HUES48 (cell line): ENCODE results near the gene HCFC1R1.

Experiments used
- H3K27ac ChIP-seq: one replicate; pipeline ENCODE4 v1.7.0; 2013; ENCODE audit warnings: low read depth, low read length, inconsistent platforms
- H3K27me3 ChIP-seq: 2 replicates; pipeline ENCODE4 v1.6.1; 2013; ENCODE audit warnings: mild to moderate bottlenecking, low read length; ENCODE audit not compliant: control insufficient read depth, insufficient read depth
- H3K36me3 ChIP-seq: 2 replicates; pipeline ENCODE4 v1.6.1; 2013; ENCODE audit warnings: low read length; ENCODE audit not compliant: control insufficient read depth, insufficient read depth
- H3K4me1 ChIP-seq: 2 replicates; pipeline ENCODE4 v1.6.1; 2013; ENCODE audit warnings: mild to moderate bottlenecking, low read length; ENCODE audit not compliant: control insufficient read depth, insufficient read depth
- H3K4me3 ChIP-seq: 2 replicates; pipeline ENCODE4 v1.5.1; 2013; ENCODE audit warnings: mild to moderate bottlenecking, low read depth, low read length
- H3K9ac ChIP-seq: 2 replicates; pipeline ENCODE4 v1.6.1; 2013; ENCODE audit warnings: mild to moderate bottlenecking, low read depth, low read length, moderate library complexity
- H3K9me3 ChIP-seq: 2 replicates; pipeline ENCODE4 v1.6.1; 2013; ENCODE audit warnings: low read length; ENCODE audit not compliant: control insufficient read depth, insufficient read depth

HCFC1R1 gene

GRCh38 chr16:3007059-3007956 lies 16.4 kb downstream of the HCFC1R1 start:
- Histone ChIP-seq H3K9ac (peak overlapping the region; percentile 81), H3K27ac (peak overlapping the region; percentile 98), H3K4me3 (peak overlapping the region; percentile 56), H3K36me3 (no peaks in the 10 kb centered on the region; the same call in 1 of the 2 replicates), H3K27me3 (0 out of 2 replicates have a peak, but pooled peaks cover 7% of the 10 kb centered on the region), H3K4me1 (peaks cover 56% of the 10 kb centered on the region), H3K9me3 (no peaks in the 10 kb centered on the region)

- H3K36me3 ChIP-seq, result no peaks in the 10 kb centered on the region; the same call in 1 of the 2 replicates
- no peaks in the 10 kb centered on the region for H3K9me3 ChIP-seq
- H3K27ac ChIP-seq, result peak overlapping the region; percentile 71
- peaks cover 39% of the 10 kb centered on the region for H3K4me1 ChIP-seq
- H3K9ac ChIP-seq, result no peak overlapping the region
- H3K27me3 ChIP-seq, result no peaks in the 10 kb centered on the region
- peak overlapping the region; percentile 56 for H3K4me3 ChIP-seq
Measured at GRCh38 chr16:3004781-3005284, 18.9 kb downstream of the HCFC1R1 start.

- Histone ChIP-seq H3K4me3 (peak overlapping the region; percentile 47; the same call in 1 of the 2 replicates), H3K9ac (no peak overlapping the region), H3K27ac (no peak overlapping the region)
Measured at GRCh38 chr16:3004319-3004718, 19.4 kb downstream of the HCFC1R1 start.

GRCh38 chr16:3003582-3004270 lies 20.0 kb downstream of the HCFC1R1 start:
- peaks cover 28% of the 10 kb centered on the region for H3K4me1 ChIP-seq
- no peaks in the 10 kb centered on the region; the same call in 1 of the 2 replicates for H3K36me3 ChIP-seq
- no peaks in the 10 kb centered on the region for H3K27me3 ChIP-seq
- no peaks in the 10 kb centered on the region for H3K9me3 ChIP-seq
- no peak overlapping the region for H3K27ac ChIP-seq
- H3K9ac ChIP-seq, result no peak overlapping the region
- no peak overlapping the region; the same call in 1 of the 2 replicates for H3K4me3 ChIP-seq

More at GRCh38 chr16:3004319-3004718, 19.4 kb downstream of the HCFC1R1 start:
- H3K36me3 ChIP-seq, result no peaks in the 10 kb centered on the region; the same call in 1 of the 2 replicates
- peaks cover 34% of the 10 kb centered on the region for H3K4me1 ChIP-seq
- no peaks in the 10 kb centered on the region for H3K9me3 ChIP-seq
- H3K27me3 ChIP-seq, result no peaks in the 10 kb centered on the region

- no peak overlapping the region for H3K27ac ChIP-seq
- H3K4me1 ChIP-seq, result peaks cover 12% of the 10 kb centered on the region
- H3K4me3 ChIP-seq, result no peak overlapping the region
- no peak overlapping the region for H3K9ac ChIP-seq
- H3K27me3 ChIP-seq, result no peaks in the 10 kb centered on the region
- no peaks in the 10 kb centered on the region for H3K36me3 ChIP-seq
- H3K9me3 ChIP-seq, result no peaks in the 10 kb centered on the region
Measured at GRCh38 chr16:3001316-3001715, 22.4 kb downstream of the HCFC1R1 start.

- Histone ChIP-seq H3K36me3 (no peaks in the 10 kb centered on the region), H3K27me3 (no peaks in the 10 kb centered on the region), H3K4me1 (peaks cover 5% of the 10 kb centered on the region; the same call in 1 of the 2 replicates), H3K4me3 (no peak overlapping the region), H3K9me3 (no peaks in the 10 kb centered on the region), H3K27ac (no peak overlapping the region), H3K9ac (no peak overlapping the region)
Measured at GRCh38 chr16:3000540-3000939, 23.2 kb downstream of the HCFC1R1 start.

GRCh38 chr16:2999929-3000328 lies 23.8 kb downstream of the HCFC1R1 start:
- no peak overlapping the region for H3K4me3 ChIP-seq
- H3K27ac ChIP-seq, result no peak overlapping the region
- H3K4me1 ChIP-seq, result peaks cover 5% of the 10 kb centered on the region; the same call in 1 of the 2 replicates
- H3K9ac ChIP-seq, result no peak overlapping the region
- H3K27me3 ChIP-seq, result no peaks in the 10 kb centered on the region
- no peaks in the 10 kb centered on the region for H3K36me3 ChIP-seq
- no peaks in the 10 kb centered on the region for H3K9me3 ChIP-seq

- 0 out of 2 replicates have a peak, but pooled peaks cover 5% of the 10 kb centered on the region for H3K4me1 ChIP-seq
- H3K27ac ChIP-seq, result no peak overlapping the region
- H3K9ac ChIP-seq, result no peak overlapping the region
- H3K9me3 ChIP-seq, result no peaks in the 10 kb centered on the region
- H3K36me3 ChIP-seq, result no peaks in the 10 kb centered on the region
- H3K27me3 ChIP-seq, result no peaks in the 10 kb centered on the region
- H3K4me3 ChIP-seq, result no peak overlapping the region
Measured at GRCh38 chr16:2996298-2996697, 27.4 kb downstream of the HCFC1R1 start.

- Histone ChIP-seq H3K9me3 (no peaks in the 10 kb centered on the region), H3K27me3 (no peaks in the 10 kb centered on the region), H3K9ac (no peak overlapping the region), H3K36me3 (no peaks in the 10 kb centered on the region), H3K27ac (no peak overlapping the region), H3K4me1 (peaks cover 20% of the 10 kb centered on the region), H3K4me3 (no peak overlapping the region)
Measured at GRCh38 chr16:2992383-2993081, 31.2 kb downstream of the HCFC1R1 start.

- Histone ChIP-seq H3K4me3 (no peak overlapping the region), H3K27ac (no peak overlapping the region), H3K4me1 (peaks cover 17% of the 10 kb centered on the region), H3K9ac (no peak overlapping the region), H3K27me3 (no peaks in the 10 kb centered on the region), H3K36me3 (no peaks in the 10 kb centered on the region), H3K9me3 (no peaks in the 10 kb centered on the region)
Measured at GRCh38 chr16:2991566-2992261, 32.0 kb downstream of the HCFC1R1 start.
